SK-N-SH treated with all-trans-retinoic acid at 6 μM for 48 hours (cell line): ENCODE data around the gene LRMDA.

Source experiments
- ARNTL ChIP-seq: fragments of 450-650 bp; formaldehyde crosslinking; IDR thresholded peaks from 2 replicates; pipeline ENCODE4 v1.5.0; 2020; ENCODE audit warnings: low read depth, mild to moderate bottlenecking, moderate library complexity, borderline replicate concordance
- CREB5 ChIP-seq: fragments of 250-450 bp; sonication (Bioruptor Pico); IDR thresholded peaks from 2 replicates; pipeline ENCODE4 v1.5.1; 2020; ENCODE audit warnings: low read depth, mild to moderate bottlenecking, moderate library complexity
- CSDC2 ChIP-seq: fragments of 250-450 bp; sonication (Bioruptor Pico); IDR thresholded peaks from 2 replicates; pipeline ENCODE4 v1.5.0; 2020; ENCODE audit warnings: mild to moderate bottlenecking, moderate library complexity
- ESRRG ChIP-seq: fragments of 250-450 bp; sonication (Bioruptor Pico); IDR thresholded peaks from 2 replicates; pipeline ENCODE4 v1.6.1; 2021; ENCODE audit warnings: mild to moderate bottlenecking
- GLIS3 ChIP-seq: fragments of 250-450 bp; sonication (Bioruptor Pico); IDR thresholded peaks from 2 replicates; pipeline ENCODE4 v1.5.0; 2020; ENCODE audit warnings: mild to moderate bottlenecking, moderate library complexity
- PPARA ChIP-seq: fragments of 250-450 bp; sonication (Bioruptor Pico); IDR thresholded peaks from 2 replicates; pipeline ENCODE4 v1.5.0; 2020; ENCODE audit warnings: mild to moderate bottlenecking, borderline replicate concordance
- RARB ChIP-seq: fragments of 250-450 bp; sonication (Bioruptor Pico); IDR thresholded peaks from 2 replicates; pipeline ENCODE4 v1.8.0; 2021; ENCODE audit warnings: mild to moderate bottlenecking, moderate library complexity
- SNAI2 ChIP-seq: fragments of 250-450 bp; sonication (Bioruptor Pico); IDR thresholded peaks from 2 replicates; pipeline ENCODE4 v1.5.0; 2020; ENCODE audit warnings: mild to moderate bottlenecking, moderate library complexity
- TCF4 ChIP-seq: fragments of 250-450 bp; sonication (Bioruptor Pico); IDR thresholded peaks from 2 replicates; pipeline ENCODE4 v1.8.0; 2021; ENCODE audit warnings: mild to moderate bottlenecking, moderate library complexity, borderline replicate concordance
- ZFP3 ChIP-seq: fragments of 250-450 bp; sonication (Bioruptor Pico); IDR thresholded peaks from 2 replicates; pipeline ENCODE4 v1.5.0; 2020; ENCODE audit warnings: mild to moderate bottlenecking, moderate library complexity
- ZNF8 ChIP-seq: fragments of 450-650 bp; formaldehyde crosslinking; IDR thresholded peaks from 2 replicates; pipeline ENCODE4 v1.5.0; 2020; ENCODE audit warnings: mild to moderate bottlenecking, moderate library complexity
- TF ChIP-seq, protein P1 (sequence below): fragments of 250-450 bp; sonication (Bioruptor Pico); IDR thresholded peaks from 2 replicates; pipeline ENCODE4 v1.8.0; 2021; ENCODE audit warnings: low read depth, mild to moderate bottlenecking, moderate library complexity, borderline replicate concordance
- TF ChIP-seq, protein P2 (sequence below): fragments of 250-450 bp; sonication (Bioruptor Pico); IDR thresholded peaks from 2 replicates; pipeline ENCODE4 v1.8.0; 2020; ENCODE audit warnings: mild to moderate bottlenecking, moderate library complexity, borderline replicate concordance

DNA sequence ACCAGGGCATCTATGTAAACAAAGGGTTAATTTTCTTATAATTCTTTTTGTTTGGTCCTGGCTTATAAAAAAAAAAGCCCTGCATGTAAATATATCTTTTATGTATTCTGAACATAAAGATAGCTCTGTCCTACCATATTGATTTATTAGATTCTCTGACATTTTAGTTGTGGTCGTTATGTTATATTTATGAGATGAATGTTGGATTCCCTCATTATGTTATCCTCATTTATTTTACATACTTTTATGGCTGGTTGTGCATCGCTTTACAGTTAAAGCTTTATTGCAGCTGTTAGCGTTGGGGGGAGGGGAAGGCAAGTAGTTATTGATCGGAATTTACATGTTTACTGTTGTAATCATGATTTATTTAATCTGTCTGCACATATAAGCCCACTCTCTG lies 431.5 kb downstream of the LRMDA start:
- TF ChIP-seq, protein P1, sequence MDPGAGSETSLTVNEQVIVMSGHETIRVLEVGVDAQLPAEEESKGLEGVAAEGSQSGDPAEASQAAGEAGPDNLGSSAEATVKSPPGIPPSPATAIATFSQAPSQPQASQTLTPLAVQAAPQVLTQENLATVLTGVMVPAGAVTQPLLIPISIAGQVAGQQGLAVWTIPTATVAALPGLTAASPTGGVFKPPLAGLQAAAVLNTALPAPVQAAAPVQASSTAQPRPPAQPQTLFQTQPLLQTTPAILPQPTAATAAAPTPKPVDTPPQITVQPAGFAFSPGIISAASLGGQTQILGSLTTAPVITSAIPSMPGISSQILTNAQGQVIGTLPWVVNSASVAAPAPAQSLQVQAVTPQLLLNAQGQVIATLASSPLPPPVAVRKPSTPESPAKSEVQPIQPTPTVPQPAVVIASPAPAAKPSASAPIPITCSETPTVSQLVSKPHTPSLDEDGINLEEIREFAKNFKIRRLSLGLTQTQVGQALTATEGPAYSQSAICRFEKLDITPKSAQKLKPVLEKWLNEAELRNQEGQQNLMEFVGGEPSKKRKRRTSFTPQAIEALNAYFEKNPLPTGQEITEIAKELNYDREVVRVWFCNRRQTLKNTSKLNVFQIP (CRISPR knock-in tag) = no peak
- TF ChIP-seq ZFP3 (CRISPR knock-in tag) (no peak), TCF4 (CRISPR knock-in tag) (no peak), CSDC2 (no peak), ESRRG (CRISPR knock-in tag) (no peak), ARNTL (CRISPR knock-in tag) (no peak), CREB5 (no peak), ZNF8 (no peak), PPARA (CRISPR knock-in tag) (no peak), RARB (CRISPR knock-in tag) (no peak), SNAI2 (CRISPR knock-in tag) (no peak), GLIS3 (no peak)
- TF ChIP-seq, protein P2, sequence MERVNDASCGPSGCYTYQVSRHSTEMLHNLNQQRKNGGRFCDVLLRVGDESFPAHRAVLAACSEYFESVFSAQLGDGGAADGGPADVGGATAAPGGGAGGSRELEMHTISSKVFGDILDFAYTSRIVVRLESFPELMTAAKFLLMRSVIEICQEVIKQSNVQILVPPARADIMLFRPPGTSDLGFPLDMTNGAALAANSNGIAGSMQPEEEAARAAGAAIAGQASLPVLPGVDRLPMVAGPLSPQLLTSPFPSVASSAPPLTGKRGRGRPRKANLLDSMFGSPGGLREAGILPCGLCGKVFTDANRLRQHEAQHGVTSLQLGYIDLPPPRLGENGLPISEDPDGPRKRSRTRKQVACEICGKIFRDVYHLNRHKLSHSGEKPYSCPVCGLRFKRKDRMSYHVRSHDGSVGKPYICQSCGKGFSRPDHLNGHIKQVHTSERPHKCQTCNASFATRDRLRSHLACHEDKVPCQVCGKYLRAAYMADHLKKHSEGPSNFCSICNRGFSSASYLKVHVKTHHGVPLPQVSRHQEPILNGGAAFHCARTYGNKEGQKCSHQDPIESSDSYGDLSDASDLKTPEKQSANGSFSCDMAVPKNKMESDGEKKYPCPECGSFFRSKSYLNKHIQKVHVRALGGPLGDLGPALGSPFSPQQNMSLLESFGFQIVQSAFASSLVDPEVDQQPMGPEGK (CRISPR knock-in tag) = no peak
